T-cell (primary cell): ENCODE data around the gene NDRG3. TPM values are rescaled to one million over a fixed set of nuclear protein-coding genes. Genes with fewer than 3 reads are reported as not detected.

ENCODE experiments used
- ATAC-seq, 4 experiments: fragments of 200-7000 bp in 3 of 4; fragments of 150-1000 bp in 1 of 4; cut with Tn5 transposase; replicated peaks in 1 of 4; 1 replicate in 3 of 4; 2 replicates in 1 of 4; pipeline ENCODE4 v1.10.0; 2021; ENCODE audit warnings: moderate library complexity in 3 of 4, mild to moderate bottlenecking in 2 of 4, moderate number of reproducible peaks in 1 of 4
- CTCF ChIA-PET, 2 donors: fragments of 300-600 bp; sonication (Branson Sonifier 250); formaldehyde crosslinking; loops; one replicate each; lab custom pipeline; 2022; ENCODE audit warnings: antibody characterized with exemption in 2 of 2; lab: Charles Lee
- POLR2A ChIA-PET, 2 donors: fragments of 300-600 bp; sonication (Branson Sonifier 250); formaldehyde crosslinking; loops; one replicate each; lab custom pipeline; 2022; ENCODE audit warnings: antibody characterized with exemption in 2 of 2; lab: Charles Lee
- DNase-seq, 35 experiments: peaks; one replicate each; pipeline versions ENCODE4 v3.0.0 to v3.0.0-alpha.2; 2013 to 2023
- H3K27ac ChIP-seq: one replicate; pipeline ENCODE4 v1.5.1; 2013; ENCODE audit warnings: low read length
- H3K27me3 ChIP-seq, 2 experiments: replicated peaks in 1 of 2; 1 replicate in 1 of 2; 2 replicates in 1 of 2; pipeline versions ENCODE4 v1.6.1 to v1.7.0; 2013; ENCODE audit warnings: low read length in 1 of 2, mixed read lengths in 1 of 2; ENCODE audit not compliant: control insufficient read depth in 2 of 2, insufficient read depth in 2 of 2; ENCODE audit errors: extremely low read depth in 1 of 2
- H3K36me3 ChIP-seq, 2 donors: 1 replicate in 1 of 2; 2 replicates in 1 of 2; pipeline versions ENCODE4 v1.6.1 to v1.7.0; 2013; ENCODE audit warnings: low read length in 1 of 2; ENCODE audit not compliant: control insufficient read depth in 2 of 2, insufficient read depth in 1 of 2; ENCODE audit errors: extremely low read depth in 1 of 2
- H3K4me1 ChIP-seq, 2 experiments: 1 replicate in 1 of 2; 2 replicates in 1 of 2; pipeline versions ENCODE4 v1.6.1 to v1.7.0; 2013; ENCODE audit warnings: low read length in 2 of 2, mixed read lengths in 1 of 2; ENCODE audit not compliant: insufficient read depth in 2 of 2, control insufficient read depth in 1 of 2; ENCODE audit errors: extremely low read depth in 1 of 2
- H3K4me3 ChIP-seq, 2 donors: 1 replicate in 1 of 2; 2 replicates in 1 of 2; pipeline versions ENCODE4 v1.5.1 to v1.7.0; 2013; ENCODE audit warnings: mild to moderate bottlenecking in 2 of 2, low read length in 1 of 2, moderate library complexity in 1 of 2; ENCODE audit not compliant: control insufficient read depth in 1 of 2; ENCODE audit errors: extremely low read depth in 1 of 2
- H3K9me3 ChIP-seq: 2 replicates; pipeline ENCODE4 v1.7.0; 2013
- H3K27ac Mint-ChIP-seq, 2 donors: one replicate each; pipeline ENCODE4 v1.8.0; 2020 to 2021; ENCODE audit warnings: mild to moderate bottlenecking in 2 of 2, mixed read lengths in 2 of 2
- H3K27me3 Mint-ChIP-seq, 2 donors: one replicate each; pipeline ENCODE4 v1.8.0; 2021 to 2022; ENCODE audit warnings: mixed read lengths in 2 of 2
- H3K36me3 Mint-ChIP-seq: one replicate; pipeline ENCODE4 v1.8.0; 2021; ENCODE audit warnings: mixed read lengths
- H3K4me1 Mint-ChIP-seq, 3 donors: one replicate each; pipeline ENCODE4 v1.8.0; 2020 to 2022; ENCODE audit warnings: mixed read lengths in 3 of 3, mild to moderate bottlenecking in 1 of 3
- H3K4me3 Mint-ChIP-seq, 3 donors: one replicate each; pipeline ENCODE4 v1.8.0; 2020 to 2022; ENCODE audit warnings: mild to moderate bottlenecking in 3 of 3, mixed read lengths in 3 of 3, moderate library complexity in 3 of 3
- H3K9me3 Mint-ChIP-seq, 3 donors: one replicate each; pipeline ENCODE4 v1.8.0; 2020 to 2022; ENCODE audit warnings: mixed read lengths in 3 of 3
- WGBS: methylation state at CpG from one replicate; pipeline ENCODE4 v1.1.5; 2013; ENCODE audit warnings: missing lambda C conversion rate; ENCODE audit not compliant: insufficient coverage; 5-methylcytosine and 5-hydroxymethylcytosine counted together
- total RNA-seq, 35 experiments: library from RNA in 6 of 35; stranded (reverse) in 6 of 35; fragments of 120-200 nt in 1 of 35; gene quantifications; one replicate each; pipeline versions ENCODE4 v1.2.1 to v1.2.4 and lab custom pipeline; 2013 to 2026

The NDRG3 gene
- total RNA-seq, 5 donors from 2014 or later (not counting 1 experiment from before 2014, with no cell fraction given) = 25.8 to 29.5 (median 28.3) TPM

- H3K27me3 ChIP-seq = no peaks in the 10 kb centered on the region
- H3K4me1 Mint-ChIP-seq = peaks cover 40 to 48% (median 44%) of the 10 kb centered on the region in 3 donors
- 86% methylated on average over 2 of the region's 9 CpGs for WGBS
- ATAC-seq (no peak), DNase-seq (no peak)
- CTCF ChIA-PET = interaction anchor here in 1 of 2 donors (0.5 kb wide), 1 partner anchor 66 kb away, joined by 5 read pairs; no protein-coding TSS in a partner anchor
- POLR2A ChIA-PET = interaction anchor here in 1 of 2 donors (0.5 kb wide), 1 partner anchor 14 kb away, joined by 5 read pairs; no protein-coding TSS in a partner anchor
- no peaks in the 10 kb centered on the region for H3K9me3 Mint-ChIP-seq
- H3K27ac ChIP-seq = no peak overlapping the region
- H3K27ac Mint-ChIP-seq = peak overlapping the region; percentile 99 to 100
- H3K4me1 ChIP-seq = peaks cover 5 to 46% of the 10 kb centered on the region in 2 experiments
- H3K9me3 ChIP-seq = no peaks in the 10 kb centered on the region
- no peaks in the 10 kb centered on the region for H3K27me3 Mint-ChIP-seq
- no peak overlapping the region for H3K4me3 Mint-ChIP-seq
- H3K4me3 ChIP-seq = no peak overlapping the region
- peaks cover 47% of the 10 kb centered on the region for H3K36me3 Mint-ChIP-seq
- peaks cover 15 to 70% of the 10 kb centered on the region in 2 donors for H3K36me3 ChIP-seq
Observed at GRCh38 chr20:36633285-36633772, 112.6 kb downstream of the NDRG3 start.

DNA sequence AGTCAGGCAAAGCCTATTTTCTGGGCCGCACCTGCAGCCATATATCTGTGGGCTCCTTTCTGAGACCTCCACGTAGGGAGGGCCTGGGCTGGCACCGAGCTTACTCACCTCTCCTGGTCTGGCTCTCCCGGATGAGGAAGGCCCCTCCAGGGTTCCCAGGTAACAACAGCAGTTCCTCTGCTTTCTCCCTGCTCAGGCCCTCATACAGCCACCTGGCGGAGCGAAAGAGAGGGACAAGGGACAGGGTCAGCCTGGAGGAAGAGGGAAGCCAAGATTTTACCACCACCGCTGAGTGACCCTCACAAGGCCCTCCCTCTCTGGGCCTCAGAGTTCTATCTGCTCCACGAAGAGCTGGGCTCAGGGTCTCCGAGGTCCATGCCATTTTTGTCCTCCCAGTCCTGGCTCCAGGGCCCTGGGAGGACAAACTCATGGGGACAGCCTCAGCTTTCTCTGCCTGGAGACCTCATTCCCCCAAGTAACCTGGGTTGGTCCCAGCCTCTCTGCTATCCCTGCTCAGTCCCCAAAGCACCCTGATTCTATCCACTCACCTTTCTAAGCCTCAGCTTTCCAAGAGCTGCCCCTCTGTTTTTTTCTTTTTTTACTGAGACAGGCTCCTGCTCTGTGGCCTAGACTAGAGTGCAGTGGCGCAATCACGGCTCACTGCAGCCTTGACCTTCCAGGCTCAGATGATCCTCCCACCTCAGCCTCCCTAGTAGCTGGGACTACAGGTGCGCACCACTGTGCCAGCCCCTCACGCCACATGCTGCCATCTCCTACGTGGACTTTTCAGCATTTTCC, 113.2 kb downstream of the NDRG3 start:
- H3K27me3 ChIP-seq = no peaks in the 10 kb centered on the region
- Mint-ChIP-seq H3K4me3 (no peak overlapping the region), H3K27me3 (no peaks in the 10 kb centered on the region), H3K4me1 (peaks cover 46 to 51% (median 48%) of the 10 kb centered on the region in 3 donors), H3K27ac (peak overlapping the region; percentile 99 to 100), H3K9me3 (no peaks in the 10 kb centered on the region), H3K36me3 (peaks cover 51% of the 10 kb centered on the region)
- peaks cover 15 to 72% of the 10 kb centered on the region in 2 donors for H3K36me3 ChIP-seq
- WGBS = 93% methylated on average over 13 of the region's 14 CpGs
- POLR2A ChIA-PET = no interaction called here
- peaks cover 5 to 51% of the 10 kb centered on the region in 2 experiments for H3K4me1 ChIP-seq
- no peak for ATAC-seq
- DNase-seq = no peak
- H3K27ac ChIP-seq = no peak overlapping the region
- CTCF ChIA-PET = interaction anchor here in 1 of 2 donors (0.5 kb wide), 1 partner anchor 65 kb away, joined by 5 read pairs; no protein-coding TSS in a partner anchor
- H3K4me3 ChIP-seq = no peak overlapping the region
- no peaks in the 10 kb centered on the region for H3K9me3 ChIP-seq

GRCh38 chr20:36632147-36632486, 113.8 kb downstream of the NDRG3 start:
- ChIA-PET POLR2A (no interaction called here), CTCF (interaction anchor here in 1 of 2 donors (0.5 kb wide), 1 partner anchor 251 kb away, joined by 3 read pairs; no protein-coding TSS in a partner anchor)
- Mint-ChIP-seq H3K4me1 (peaks cover 50 to 55% (median 53%) of the 10 kb centered on the region in 3 donors), H3K27ac (peak overlapping the region; percentile 99 to 100), H3K9me3 (no peaks in the 10 kb centered on the region), H3K36me3 (peaks cover 56% of the 10 kb centered on the region), H3K27me3 (no peaks in the 10 kb centered on the region), H3K4me3 (no peak overlapping the region)
- 93% methylated on average over 3 of the region's 3 CpGs for whole genome bisulfite sequencing
- DNase-seq = no peak
- Histone ChIP-seq H3K4me3 (no peak overlapping the region), H3K4me1 (peaks cover 5 to 57% of the 10 kb centered on the region in 2 experiments), H3K27ac (peak overlapping the region; percentile 3), H3K9me3 (no peaks in the 10 kb centered on the region), H3K27me3 (no peaks in the 10 kb centered on the region), H3K36me3 (peaks cover 18 to 78% of the 10 kb centered on the region in 2 donors)
- no peak for ATAC-seq

DNA sequence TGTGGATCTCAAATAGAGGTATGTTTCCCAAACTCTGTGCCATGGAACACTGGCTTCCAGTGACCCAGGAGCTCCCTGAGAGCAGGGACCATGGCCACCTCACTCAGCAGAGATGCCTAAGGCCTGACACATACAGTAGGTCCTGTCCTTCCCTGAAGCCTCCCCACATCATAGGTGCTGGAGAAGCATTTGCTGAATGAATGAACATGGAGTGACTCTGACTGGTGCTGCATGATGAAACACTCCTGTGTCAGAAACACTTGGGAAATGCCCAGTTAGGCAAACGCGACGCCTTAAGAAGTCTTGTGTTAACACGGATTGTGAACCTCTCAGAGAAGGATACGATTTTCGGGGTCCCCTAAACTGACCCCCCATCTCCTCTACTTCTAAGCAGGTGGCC, 114.2 kb downstream of the NDRG3 start:
- no CpG with 5 or more reads among the region's 6 CpGs for WGBS
- peaks cover 58% of the 10 kb centered on the region for H3K36me3 Mint-ChIP-seq
- H3K4me3 Mint-ChIP-seq = no peak overlapping the region
- Histone ChIP-seq H3K9me3 (no peaks in the 10 kb centered on the region), H3K4me3 (no peak overlapping the region), H3K27me3 (no peaks in the 10 kb centered on the region), H3K27ac (peak overlapping the region; percentile 18), H3K4me1 (peaks cover 5 to 60% of the 10 kb centered on the region in 2 experiments), H3K36me3 (peaks cover 20 to 78% of the 10 kb centered on the region in 2 donors)
- H3K27me3 Mint-ChIP-seq = no peaks in the 10 kb centered on the region
- no peak for DNase-seq
- CTCF ChIA-PET = interaction anchor here in 1 of 2 donors (0.5 kb wide), 1 partner anchor 252 kb away, joined by 3 read pairs; no protein-coding TSS in a partner anchor
- H3K4me1 Mint-ChIP-seq = peaks cover 51 to 58% (median 58%) of the 10 kb centered on the region in 3 donors
- no peak for ATAC-seq
- peak overlapping the region; percentile 99 to 100 for H3K27ac Mint-ChIP-seq
- H3K9me3 Mint-ChIP-seq = no peaks in the 10 kb centered on the region
- POLR2A ChIA-PET = no interaction called here

DNA sequence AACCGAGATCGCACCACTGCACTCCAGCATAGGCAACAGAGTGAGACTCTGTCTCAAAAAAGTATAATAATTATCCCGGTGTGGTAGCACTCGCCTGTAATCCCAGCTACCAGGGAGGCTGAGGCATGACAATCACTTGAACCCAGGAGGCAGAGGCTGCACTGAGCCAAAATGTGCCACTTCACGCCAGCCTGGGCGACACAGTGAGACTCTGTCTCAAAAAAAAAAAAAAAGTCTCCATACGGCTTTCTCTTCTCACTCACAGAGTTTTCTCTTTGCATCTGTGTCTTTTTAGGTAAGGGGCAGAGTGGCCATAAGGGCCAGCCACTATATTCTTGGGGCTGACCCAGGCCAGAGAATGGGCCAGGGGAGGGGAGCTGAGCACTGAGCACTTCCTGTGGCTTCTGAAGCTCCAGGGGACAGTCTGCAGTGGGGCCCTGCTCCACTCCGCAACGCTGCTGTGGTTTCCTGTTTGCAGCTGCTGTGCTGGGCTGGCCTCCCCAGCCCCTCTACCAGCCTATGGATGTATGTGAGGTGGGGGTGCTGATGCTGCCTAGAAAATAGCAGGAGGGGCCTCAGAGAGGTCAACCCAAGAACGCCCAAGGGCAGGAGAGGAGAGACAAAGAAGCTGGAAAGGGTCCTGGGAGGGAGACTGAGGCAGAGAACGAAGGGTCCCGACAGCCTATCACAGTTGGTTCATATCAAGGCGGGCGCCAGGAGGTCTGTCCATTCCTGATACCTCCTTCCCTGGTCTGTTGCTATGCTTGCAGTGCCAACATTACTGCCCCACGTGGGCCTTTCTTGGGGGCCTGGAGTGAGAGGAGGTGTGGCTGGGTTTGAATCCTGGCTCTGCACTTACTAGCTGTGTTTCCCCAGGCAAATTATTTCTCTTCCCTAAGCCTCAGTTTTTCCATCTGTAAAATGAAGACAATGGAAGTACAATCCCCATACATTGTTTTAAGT, 115.9 kb downstream of the NDRG3 start:
- peak; percentile 87 to 97 (median 92) for ATAC-seq
- H3K4me1 ChIP-seq = peaks cover 5 to 52% of the 10 kb centered on the region in 2 experiments
- ChIA-PET CTCF (interaction anchor here in 1 of 2 donors (1.0 kb wide), 1 partner anchor 16 kb away, joined by 5 read pairs; the partner anchor contains the start of gene SLA2), POLR2A (interaction anchor here (0.6 to 0.7 kb wide), 3 partner anchors 16 to 677 kb away, joined by 3 to 10 read pairs (median 8); partner anchors contain the start of gene MYL9 (in 1 of the 2))
- H3K4me1 Mint-ChIP-seq = peaks cover 50 to 60% (median 58%) of the 10 kb centered on the region in 3 donors
- H3K9me3 ChIP-seq = no peaks in the 10 kb centered on the region
- H3K36me3 ChIP-seq = peaks cover 13 to 82% of the 10 kb centered on the region in 2 donors
- peak overlapping the region; percentile 56 for H3K27ac ChIP-seq
- H3K27me3 Mint-ChIP-seq = no peaks in the 10 kb centered on the region
- peak overlapping the region in 1 of 2 donors; percentile 39 for H3K4me3 ChIP-seq
- H3K36me3 Mint-ChIP-seq = peaks cover 52% of the 10 kb centered on the region
- peak in 34 of 35 experiments; percentile 8 to 67 (median 42) for DNase-seq
- H3K27ac Mint-ChIP-seq = peak overlapping the region; percentile 99 to 100
- H3K4me3 Mint-ChIP-seq = peak overlapping the region; percentile 73 to 84 (median 78)
- no peaks in the 10 kb centered on the region for H3K9me3 Mint-ChIP-seq
- WGBS = 35% methylated on average over 6 of the region's 15 CpGs
- H3K27me3 ChIP-seq = no peaks in the 10 kb centered on the region
